GM19193 (cell line): ENCODE results near the gene HOXA5.

Experiments used
- POLR2A ChIP-seq: IDR thresholded peaks from 4 replicates; pipeline ENCODE4 v1.6.1; 2011; ENCODE audit not compliant: insufficient read depth, insufficient read length; ENCODE audit errors: extremely low read depth

HOXA5 gene

GRCh38 chr7:27176962-27177794, 33.7 kb upstream of the HOXA5 start:
- no peak for TF ChIP-seq POLR2A

GRCh38 chr7:27176524-27176845, 33.0 kb upstream of the HOXA5 start:
- no peak for TF ChIP-seq POLR2A

GRCh38 chr7:27175626-27176523, 32.4 kb upstream of the HOXA5 start:
- TF ChIP-seq POLR2A: no peak

GRCh38 chr7:27174874-27175625, 31.6 kb upstream of the HOXA5 start:
- no peak for TF ChIP-seq POLR2A

GRCh38 chr7:27173956-27174873, 30.7 kb upstream of the HOXA5 start, which contains the start of gene HOXA10:
Gene HOXA10 (minus strand): TSS chr7:27174320. CDS start chr7:27174306, 14 bp downstream.
- no peak for TF ChIP-seq POLR2A

- TF ChIP-seq POLR2A: no peak
Measured at GRCh38 chr7:27173511-27173955, 30.1 kb upstream of the HOXA5 start.

- no peak for TF ChIP-seq POLR2A
Measured at GRCh38 chr7:27172823-27173510, 29.5 kb upstream of the HOXA5 start.

- no peak for TF ChIP-seq POLR2A
Measured at GRCh38 chr7:27172315-27172774, 28.9 kb upstream of the HOXA5 start.

GRCh38 chr7:27171637-27172314, 28.3 kb upstream of the HOXA5 start:
- TF ChIP-seq POLR2A: no peak

GRCh38 chr7:27171325-27171636, 27.8 kb upstream of the HOXA5 start:
- no peak for TF ChIP-seq POLR2A

- TF ChIP-seq POLR2A: no peak
Measured at GRCh38 chr7:27170426-27171324, 27.2 kb upstream of the HOXA5 start.
